UCSD-AML1 (cell line): Measurements from ENCODE around the gene MYO5C.
A peak's percentile ranks its signal among the peaks of the same experiment; 100 is the strongest.
"Not testable (repeated sequence)": the region's sequence is repeated elsewhere in the genome, so short reads cannot be mapped to it uniquely, and the experiment has no call there.

Source experiments
- DNase-seq: peaks from one replicate; lab custom pipeline; 2025; ENCODE audit not compliant: unreplicated experiment; lab: John Stamatoyannopoulos, UW

MYO5C gene

DNA sequence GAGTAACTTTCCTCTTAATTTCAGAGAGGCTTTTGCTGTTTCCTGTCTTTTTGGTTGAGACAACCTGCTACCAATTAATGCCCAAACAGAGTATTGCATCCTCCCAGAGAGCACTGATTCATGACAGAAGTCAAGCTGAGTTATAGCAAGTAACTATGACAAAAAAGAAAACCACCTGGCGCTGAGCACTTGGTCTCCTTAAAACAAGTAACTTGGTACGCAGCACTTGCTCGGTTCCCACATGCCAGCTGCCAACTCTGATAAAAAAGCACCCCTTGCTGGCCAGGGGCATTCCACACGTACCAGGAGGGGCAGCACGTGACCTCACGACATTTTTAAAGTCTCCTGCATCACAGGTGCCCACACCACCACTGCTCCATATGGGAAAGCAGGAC lies 13.5 kb upstream of the MYO5C start:
- DNase-seq = no peak

DNA sequence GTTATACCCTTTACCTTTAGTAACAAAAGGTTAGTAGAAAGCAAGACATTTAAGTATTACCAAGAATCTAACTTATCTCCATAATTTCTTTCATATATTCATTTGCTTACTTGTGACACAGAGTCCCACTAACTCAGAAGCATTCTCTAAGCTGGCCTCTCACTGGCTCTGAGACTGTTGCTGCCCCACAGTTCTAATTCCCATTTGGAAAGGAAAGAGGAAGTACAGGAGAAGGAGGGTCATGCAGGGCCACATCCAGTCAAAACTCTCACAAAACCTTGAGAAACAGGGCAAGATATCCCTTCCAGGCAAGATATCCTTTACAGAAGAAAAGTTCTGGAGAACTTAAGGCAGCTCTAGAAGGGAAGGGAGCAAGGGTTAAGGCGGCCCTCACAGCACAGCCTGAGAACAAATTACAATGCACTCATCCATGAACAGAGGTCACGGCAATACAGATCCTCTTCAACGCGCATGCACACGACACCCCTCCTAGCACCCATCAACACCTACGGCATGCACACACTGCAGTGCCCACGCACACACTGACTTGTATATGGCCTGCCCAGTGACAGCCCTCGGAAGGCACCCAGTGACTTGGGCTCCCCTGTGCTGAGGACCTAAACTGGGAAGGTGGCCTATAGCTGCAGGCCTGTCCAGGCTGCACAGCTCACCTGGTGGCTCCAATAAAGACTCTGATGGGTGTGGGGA lies 13.0 kb upstream of the MYO5C start:
- DNase-seq = no peak

DNA sequence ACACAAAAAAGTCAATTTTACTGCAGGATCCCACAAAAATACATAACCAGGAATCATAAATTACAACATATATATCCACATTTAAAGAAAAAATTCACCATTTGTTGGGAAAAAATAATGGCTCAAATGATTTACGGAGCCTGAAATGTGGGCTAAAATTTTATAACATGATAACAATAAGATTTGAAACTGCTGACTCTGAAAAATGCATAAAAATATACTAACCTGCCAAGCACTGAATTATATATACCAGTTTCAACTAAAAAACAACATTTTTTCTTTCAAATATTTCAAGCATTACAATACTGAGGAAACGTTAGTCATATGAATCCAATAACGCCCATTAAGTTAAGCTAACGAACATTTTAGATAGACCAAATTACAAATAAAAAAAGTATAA lies 12.2 kb upstream of the MYO5C start:
- no peak for DNase-seq

DNA sequence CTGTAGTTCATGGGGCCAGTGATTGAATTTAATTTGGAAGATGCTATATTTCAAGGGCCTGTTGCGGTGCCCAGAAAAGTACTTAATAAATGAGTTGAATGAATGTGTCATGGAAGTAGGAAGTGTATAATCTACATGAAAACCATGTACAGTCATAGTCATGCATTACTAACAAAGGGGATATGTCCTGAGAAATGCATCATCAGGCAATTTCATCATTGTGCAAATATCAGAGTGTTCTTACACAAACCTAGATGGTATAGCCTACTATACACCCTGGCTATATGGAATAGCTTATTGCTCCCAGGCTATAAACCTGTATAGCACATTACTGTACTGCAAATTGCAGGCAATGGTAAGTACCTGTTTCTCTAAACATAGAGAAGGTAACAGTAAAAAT lies 10.7 kb upstream of the MYO5C start:
- no peak for DNase-seq

DNA sequence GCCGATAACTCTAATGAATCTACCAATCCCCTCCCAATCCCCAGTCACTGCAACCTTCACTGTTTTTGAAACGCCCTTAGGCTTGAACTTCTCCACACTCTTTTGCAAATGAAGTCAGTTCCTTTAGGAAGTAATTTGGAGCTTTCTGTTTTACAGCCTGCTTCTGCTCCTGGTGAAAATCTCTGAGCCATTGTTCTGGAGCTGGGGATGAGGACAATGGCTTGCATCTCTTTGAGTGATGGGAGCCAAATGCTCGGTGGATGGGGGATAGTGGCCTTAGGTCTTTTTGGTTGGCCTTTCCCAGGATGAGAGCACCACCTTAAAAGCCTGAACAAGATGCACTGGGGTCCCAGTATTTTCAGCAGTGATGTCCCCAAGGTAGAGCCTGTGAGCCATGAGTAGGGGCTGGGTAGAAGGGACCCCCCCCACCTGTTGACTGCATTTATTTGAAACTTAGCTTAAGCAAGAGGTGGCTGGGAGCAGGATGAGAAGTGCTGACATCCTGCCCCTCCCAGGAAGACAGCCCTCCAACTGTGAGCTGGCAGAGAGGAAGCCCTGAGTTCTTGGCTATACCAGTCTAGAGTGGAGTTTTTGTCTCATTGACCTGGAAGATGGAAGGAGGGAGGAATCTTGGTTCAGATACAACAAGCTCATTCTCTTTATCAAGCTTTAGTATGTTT lies 7.6 kb upstream of the MYO5C start:
- DNase-seq = no peak

DNA sequence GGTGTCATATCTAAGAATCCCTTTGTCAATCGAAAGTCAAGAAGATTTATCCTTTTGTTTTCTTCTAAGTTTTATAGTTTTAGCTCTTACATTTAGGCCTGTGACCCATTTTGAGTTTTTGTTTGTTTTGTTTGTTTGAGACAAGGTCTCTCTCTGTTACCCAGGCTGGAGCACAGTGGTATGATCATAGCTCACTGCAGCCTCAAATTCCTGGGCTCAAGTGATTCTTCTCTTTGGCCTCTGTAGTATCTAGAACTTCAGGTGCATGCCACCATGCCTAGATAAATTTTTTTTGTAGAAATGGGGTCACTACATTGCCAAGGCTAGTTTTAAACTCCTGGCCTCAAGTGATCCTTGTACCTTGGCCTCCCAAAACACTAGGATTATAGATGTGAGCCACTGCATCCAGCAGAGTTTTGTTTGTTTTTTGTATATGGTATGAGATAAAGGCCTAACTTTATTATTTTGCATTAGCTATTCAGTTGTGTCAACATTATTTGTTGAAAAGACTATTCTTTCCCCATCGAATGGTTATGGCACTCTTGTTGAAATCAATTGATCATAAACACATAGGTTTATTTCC lies 5.8 kb upstream of the MYO5C start:
- DNase-seq = no peak

DNA sequence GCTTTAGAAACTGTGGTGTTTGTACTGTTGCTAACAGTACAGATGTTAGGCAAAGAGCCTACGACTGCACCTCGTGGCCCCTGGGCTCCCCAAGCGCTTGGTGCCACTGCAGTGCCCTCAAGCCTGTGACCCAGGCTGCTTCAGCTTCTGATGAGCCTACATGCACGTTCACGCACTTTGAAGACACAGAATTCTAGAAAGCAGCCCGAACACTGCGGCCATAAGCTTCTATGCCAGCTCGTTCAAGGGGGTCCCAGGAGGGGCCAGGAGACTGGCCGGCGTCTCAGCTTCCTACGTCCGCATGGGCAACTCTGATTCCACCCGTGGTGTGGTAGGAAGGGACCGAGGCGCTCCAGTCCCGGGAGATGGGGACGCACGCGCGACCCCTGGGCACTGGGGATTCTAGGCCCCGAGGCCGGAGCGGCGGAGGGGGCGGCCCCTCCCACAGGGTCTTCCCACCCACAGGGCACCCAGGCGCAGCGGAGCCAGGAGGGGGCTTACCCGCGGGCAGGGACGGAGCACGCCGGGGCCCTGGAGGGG lies 653 bp downstream of the MYO5C start:
- DNase-seq = no peak

DNA sequence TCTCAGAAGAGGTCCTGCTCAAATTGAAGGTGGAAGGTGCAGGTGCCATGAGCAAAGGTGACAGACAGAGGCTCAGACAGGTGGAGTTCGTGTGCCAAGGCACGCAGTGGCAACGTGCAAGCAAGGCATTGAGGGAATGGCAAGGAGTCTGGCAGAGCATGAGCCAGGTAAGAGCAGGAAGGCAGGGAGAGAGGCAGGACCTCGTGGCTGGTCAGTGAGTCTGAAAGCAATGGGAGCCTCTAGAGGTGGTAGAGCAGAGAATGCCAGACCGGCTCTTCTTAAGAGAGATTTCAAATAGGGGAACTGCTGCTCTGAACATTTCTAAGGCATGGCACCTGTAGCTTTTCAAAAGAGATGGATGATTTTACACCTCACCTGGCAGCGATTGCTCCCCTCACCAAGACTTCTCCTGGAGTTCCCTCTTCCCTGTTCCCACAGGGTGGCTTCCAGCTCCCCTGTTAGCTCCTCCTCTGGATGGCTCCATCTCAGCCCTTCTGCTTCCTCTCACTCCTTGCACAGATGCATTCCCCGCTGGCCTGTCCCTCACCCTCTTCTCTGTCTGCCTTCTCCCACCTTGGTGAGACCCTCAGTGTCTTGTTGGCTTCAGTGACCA lies 2.7 kb downstream of the MYO5C start:
- no peak for DNase-seq

DNA sequence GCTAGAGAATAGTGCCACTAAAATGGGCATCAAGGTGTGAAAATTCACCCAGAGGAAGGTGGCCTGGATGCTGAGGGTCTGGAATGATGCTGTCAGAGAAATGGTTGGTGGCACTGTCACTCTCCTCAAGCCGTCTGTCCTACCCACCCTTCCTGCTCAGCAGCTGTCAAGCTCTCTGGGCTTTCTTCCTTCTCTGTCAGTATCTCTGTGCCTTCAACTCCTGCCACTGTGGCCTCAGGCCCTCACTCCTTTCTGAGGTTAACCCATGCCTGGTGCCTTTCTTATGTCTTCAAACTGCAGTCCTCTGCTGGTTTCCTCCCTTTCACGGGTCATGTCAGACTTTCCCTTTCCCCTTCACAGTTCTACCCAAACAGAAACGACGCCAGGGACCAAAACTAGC lies 4.4 kb downstream of the MYO5C start:
- DNase-seq = no peak

DNA sequence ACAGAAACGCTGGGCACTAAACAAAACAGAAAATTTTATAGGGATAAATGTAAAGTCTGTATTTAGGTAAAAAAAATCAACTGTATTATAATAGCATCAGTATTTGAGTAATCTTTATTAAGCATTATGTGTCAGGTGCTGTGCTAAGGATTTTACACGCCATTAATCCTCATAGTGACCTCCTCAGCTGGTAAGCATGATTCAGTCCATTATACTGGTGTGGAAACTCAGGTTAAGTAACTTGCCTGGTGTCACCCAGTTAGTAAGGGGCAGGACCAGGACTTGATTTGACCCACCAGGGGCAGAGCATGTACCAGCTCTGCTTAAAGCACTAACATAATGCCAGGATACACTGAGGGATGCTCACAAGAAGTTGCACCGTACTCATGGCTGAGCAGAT lies 4.8 kb downstream of the MYO5C start:
- DNase-seq = no peak

DNA sequence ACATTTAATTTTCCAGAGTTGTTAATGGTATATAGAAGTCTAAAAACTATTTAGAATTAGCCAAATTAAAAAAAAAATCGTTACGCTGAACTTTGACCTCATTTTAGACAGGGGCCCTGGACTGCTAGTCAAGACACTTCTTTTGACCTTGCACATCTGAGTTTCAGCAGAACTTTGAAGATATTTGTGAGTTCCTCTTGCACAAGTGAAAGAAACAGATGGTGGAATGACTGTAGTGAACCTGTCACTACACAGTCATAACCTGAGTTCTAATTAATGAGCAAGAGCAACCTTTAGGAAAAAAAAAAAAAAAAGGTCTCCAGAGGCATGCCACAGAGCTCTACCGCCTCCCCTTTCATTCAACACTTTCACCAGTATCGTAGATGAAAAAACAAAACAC lies 5.3 kb downstream of the MYO5C start:
- DNase-seq = no peak

DNA sequence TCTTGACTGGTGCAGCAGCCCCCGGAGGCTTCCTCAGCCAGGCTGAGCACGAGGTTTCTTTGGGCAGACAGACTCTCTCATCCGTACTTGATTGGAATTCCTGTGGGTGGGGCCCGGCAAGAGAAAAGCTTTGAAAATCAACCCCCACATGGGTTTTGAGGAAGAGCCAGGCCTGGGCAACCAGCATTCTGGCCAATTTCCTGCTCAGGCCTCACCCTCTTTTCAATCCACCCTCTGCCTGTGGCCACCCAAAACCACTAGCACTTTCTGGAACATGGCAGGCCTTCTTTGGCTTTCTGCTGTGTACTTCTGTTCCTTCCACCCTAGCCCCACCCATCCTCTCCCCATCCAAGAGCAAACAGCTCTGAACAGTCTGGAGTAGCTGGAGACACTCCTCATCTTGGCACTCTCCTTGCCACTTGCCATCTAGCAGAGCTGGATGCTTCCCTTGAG lies 5.9 kb downstream of the MYO5C start:
- peak; percentile 23 for DNase-seq

DNA sequence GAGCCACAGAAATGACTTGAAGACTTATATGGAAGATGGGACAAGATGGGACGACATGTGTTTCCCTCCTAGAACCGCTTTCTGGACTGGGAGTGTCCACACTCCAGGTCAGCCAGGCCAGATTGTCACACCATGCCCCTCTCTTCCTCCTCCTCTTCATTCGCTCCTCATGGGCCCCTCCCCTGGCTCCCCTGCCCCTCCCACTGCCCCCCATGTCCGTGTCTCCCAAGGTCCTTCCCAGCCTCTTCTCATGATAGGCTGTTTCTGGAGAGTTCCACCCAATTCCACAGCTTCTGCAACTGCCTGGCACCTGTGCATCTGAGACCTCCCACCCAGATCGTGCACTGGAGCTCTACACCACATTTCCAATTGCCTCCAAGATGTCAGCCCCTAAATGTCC lies 6.6 kb downstream of the MYO5C start:
- DNase-seq = no peak

DNA sequence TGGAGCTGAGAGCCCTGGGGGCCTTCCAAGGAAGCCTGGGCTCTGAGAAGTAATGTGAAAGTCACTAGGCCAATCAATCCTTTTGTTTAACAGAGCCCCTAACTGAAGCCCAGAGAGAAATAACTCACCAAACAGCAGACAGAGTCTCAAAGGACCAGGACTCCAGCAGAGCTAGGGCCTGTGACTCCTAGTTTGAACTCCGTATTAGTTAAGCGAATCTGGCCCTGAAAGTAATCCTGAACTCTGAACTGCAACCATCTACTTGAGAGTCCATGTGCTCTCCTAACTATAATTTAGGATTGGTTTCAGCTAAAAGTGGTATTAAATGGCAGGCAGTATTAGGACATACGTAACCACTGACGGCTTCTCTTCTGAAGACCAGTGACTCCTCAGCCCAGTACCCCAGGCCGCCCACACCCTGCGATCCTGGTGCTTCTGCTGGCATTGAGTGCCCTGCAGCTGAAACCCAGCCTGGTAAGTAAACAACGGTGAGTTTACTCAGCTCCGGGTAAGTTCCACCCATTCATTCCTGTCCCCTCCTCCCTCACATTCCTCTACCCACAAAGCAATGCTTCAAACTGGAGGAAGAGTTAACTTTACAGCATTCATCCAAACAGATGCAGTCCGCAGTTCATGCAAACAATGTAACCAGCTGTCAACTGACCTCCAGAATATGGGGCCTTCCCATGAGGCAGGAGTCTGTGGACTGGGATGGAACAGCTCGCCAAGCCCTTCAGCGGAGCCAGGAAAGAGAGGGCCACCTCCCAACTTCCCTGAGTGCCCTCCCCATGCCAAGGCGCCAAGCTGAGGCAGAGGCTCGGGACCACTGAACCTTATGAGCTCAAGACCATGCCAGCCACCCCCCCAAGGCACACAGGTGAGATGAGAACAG lies 7.3 kb downstream of the MYO5C start:
- no peak for DNase-seq

DNA sequence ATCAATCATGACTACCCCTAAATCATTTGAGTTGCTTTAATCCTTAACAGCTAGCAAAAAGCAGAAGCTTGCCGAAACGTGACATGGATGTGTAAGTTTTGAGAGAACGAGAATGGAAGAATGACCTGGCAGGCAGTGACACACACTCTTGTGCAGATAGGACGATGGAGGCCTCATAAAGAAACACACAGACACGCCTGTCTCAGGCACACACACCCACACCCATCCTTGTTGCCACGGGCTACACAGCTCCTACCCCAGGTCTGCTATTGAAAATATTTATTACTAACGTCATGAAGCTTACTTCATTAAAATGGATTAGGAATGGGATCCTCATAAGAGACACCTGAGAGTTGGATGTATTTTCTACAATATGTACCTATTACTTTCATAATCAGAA lies 8.5 kb downstream of the MYO5C start:
- no peak for DNase-seq

DNA sequence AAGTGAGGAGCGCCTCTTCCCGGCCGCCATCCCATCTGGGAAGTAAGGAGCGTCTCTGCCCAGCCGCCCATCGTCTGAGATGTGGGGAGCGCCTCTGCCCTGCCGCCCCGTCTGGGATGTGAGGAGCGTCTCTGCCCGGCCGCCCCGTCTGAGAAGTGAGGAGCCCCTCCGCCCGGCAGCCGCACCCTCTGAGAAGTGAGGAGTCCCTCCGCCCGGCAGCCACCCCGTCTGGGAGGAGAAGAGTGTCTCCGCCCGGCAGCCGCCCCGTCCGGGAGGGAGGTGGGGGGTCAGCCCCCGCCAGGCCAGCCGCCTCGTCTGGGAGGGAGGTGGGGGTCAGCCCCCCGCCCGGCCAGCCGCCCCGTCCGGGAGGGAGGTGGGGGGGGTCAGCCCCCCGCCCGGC lies 9.7 kb downstream of the MYO5C start:
- DNase-seq = not testable (repeated sequence)

DNA sequence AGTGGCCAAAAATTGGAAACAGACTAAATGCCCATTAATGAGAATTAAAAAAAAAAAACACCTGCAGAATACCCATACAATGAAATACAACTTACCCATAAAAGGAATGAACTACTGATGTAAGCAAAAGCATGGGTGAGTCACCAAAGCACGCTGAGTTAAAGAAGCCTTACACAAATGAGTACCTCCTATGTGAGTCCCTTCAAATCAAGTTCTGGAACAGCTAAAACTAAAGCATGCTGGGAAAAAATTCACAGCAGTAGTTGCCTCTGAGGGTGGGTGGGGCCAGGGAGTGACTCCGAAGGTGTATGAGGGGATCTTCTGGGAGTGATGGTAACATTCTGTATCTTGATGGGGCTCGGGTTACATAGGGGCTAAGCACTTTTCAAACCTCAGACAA lies 11.4 kb downstream of the MYO5C start:
- DNase-seq = no peak

DNA sequence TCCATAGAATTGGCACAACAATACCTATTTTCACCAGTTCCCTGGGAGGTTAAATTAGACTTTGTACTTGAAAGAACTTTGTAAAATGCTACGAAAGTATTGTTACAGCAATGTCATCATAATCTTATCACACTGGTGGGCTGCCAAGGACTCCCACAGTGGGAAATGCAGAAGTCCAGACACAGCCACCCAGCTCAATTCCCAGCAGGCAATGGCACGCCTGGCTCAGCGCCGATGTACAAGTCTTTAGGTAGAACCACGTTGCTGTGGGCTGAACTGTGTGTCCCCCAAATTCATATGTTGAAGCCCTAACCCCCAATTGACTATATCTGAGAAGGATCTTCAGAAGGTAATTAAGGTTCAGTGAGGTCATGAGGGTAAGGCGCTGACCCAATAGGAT lies 12.3 kb downstream of the MYO5C start:
- no peak for DNase-seq

DNA sequence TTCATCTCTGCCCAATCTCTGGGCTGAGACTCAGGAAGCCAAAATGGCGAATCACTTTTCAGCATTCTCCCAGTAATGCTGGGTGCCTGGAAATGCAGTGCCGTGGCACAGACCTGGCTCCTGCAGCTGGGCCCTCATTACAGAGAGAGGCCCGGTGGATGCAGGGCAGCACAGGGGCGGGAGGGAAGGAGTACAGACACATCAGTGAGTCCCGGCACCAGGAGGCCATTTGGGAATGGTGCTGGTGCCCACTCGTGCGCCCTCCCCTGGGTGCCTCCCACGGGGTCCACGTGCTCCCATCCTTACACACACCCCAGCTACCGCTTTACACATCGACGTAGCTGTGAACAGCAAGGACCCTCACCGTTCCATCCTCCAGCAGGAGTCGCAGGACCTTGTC lies 13.2 kb downstream of the MYO5C start:
- DNase-seq = no peak

DNA sequence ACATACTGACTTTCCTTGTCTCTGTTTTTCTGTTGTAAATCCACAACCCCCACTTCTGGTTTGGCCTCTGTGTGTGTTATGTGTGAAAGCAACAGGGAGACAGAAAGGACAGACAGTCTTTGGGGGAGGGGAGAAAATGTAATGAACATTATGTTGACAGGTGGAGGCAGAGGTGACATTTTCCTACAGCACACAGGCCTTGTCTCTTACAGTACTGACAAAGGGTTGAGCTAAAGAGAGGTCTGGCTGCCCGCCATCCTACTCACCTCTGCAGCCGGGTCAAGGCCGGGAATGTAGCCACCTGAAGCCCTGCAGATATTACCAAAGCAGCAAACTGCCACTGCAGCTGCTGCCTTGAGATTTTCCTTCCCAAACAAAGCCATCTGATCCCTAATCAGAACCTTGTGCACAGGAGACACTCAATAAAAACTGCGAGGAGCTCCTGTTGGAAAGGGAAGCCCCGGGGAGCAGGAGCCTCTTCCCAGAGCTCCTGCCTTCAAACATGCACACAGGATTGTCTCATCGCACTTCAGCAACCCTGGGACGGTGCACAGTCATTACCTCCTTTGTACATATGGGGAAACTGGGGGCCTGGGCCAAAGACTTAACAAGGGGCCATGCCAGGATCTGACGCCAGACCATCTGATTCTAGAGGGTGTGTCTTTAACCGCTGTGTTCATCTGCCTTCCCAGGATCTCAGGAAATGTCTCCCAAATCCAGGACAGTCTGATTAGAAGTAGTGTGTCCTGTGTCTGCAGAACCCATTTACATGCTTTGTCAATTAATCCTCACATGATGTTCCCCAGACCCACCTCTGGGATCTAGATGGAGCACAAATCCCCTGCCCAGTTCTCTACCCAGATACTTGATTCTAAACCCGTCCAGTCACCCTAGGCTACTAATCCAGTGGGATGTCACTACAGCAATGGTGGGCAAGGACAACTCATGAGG lies 14.2 kb downstream of the MYO5C start:
- DNase-seq = no peak
